HL-60 (cell line): Measurements from ENCODE around the gene HECW1.

ENCODE experiments used
- GABPA ChIP-seq: IDR thresholded peaks from 2 replicates; pipeline ENCODE4 v1.6.1; 2012; ENCODE audit warnings: low read depth
- POLR2AphosphoS5 ChIP-seq: IDR thresholded peaks from 2 replicates; pipeline ENCODE4 v1.6.1; 2012; ENCODE audit warnings: low read depth
- SPI1 ChIP-seq: IDR thresholded peaks from 2 replicates; pipeline ENCODE4 v1.6.1; 2012; ENCODE audit warnings: low read depth, mild to moderate bottlenecking, borderline replicate concordance
- TF ChIP-seq, protein P1 (sequence below): IDR thresholded peaks from 2 replicates; pipeline ENCODE4 v1.6.1; 2012; ENCODE audit warnings: low read depth; ENCODE audit not compliant: insufficient replicate concordance
- TF ChIP-seq, protein P2 (sequence below): IDR thresholded peaks from one replicate; pipeline ENCODE4 v1.5.1; 2011; ENCODE audit warnings: low read length, control low read depth, inconsistent platforms; ENCODE audit not compliant: insufficient read depth

DNA sequence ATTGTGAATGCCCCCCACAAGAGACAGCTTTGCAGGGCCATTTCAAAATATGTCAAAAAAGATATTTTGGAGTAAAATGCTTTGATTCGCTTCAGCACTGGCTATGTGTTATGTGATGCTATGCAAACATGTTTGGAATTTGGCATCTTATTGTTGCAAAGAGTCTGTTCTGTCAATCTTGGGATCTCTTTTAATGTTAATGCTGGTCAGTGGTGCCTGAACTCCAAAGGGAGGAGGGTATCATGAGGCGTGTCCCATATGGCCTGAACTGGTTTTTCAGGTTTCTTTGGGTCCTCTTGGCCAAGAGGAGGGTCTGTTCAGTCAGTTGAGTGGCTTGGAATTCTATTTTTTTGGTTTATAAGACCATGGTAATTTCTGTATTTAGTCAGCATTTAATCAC lies 81.4 kb downstream of the HECW1 start:
- TF ChIP-seq, protein P1, sequence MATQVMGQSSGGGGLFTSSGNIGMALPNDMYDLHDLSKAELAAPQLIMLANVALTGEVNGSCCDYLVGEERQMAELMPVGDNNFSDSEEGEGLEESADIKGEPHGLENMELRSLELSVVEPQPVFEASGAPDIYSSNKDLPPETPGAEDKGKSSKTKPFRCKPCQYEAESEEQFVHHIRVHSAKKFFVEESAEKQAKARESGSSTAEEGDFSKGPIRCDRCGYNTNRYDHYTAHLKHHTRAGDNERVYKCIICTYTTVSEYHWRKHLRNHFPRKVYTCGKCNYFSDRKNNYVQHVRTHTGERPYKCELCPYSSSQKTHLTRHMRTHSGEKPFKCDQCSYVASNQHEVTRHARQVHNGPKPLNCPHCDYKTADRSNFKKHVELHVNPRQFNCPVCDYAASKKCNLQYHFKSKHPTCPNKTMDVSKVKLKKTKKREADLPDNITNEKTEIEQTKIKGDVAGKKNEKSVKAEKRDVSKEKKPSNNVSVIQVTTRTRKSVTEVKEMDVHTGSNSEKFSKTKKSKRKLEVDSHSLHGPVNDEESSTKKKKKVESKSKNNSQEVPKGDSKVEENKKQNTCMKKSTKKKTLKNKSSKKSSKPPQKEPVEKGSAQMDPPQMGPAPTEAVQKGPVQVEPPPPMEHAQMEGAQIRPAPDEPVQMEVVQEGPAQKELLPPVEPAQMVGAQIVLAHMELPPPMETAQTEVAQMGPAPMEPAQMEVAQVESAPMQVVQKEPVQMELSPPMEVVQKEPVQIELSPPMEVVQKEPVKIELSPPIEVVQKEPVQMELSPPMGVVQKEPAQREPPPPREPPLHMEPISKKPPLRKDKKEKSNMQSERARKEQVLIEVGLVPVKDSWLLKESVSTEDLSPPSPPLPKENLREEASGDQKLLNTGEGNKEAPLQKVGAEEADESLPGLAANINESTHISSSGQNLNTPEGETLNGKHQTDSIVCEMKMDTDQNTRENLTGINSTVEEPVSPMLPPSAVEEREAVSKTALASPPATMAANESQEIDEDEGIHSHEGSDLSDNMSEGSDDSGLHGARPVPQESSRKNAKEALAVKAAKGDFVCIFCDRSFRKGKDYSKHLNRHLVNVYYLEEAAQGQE, result no peak
- TF ChIP-seq, protein P2, sequence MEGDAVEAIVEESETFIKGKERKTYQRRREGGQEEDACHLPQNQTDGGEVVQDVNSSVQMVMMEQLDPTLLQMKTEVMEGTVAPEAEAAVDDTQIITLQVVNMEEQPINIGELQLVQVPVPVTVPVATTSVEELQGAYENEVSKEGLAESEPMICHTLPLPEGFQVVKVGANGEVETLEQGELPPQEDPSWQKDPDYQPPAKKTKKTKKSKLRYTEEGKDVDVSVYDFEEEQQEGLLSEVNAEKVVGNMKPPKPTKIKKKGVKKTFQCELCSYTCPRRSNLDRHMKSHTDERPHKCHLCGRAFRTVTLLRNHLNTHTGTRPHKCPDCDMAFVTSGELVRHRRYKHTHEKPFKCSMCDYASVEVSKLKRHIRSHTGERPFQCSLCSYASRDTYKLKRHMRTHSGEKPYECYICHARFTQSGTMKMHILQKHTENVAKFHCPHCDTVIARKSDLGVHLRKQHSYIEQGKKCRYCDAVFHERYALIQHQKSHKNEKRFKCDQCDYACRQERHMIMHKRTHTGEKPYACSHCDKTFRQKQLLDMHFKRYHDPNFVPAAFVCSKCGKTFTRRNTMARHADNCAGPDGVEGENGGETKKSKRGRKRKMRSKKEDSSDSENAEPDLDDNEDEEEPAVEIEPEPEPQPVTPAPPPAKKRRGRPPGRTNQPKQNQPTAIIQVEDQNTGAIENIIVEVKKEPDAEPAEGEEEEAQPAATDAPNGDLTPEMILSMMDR, result no peak
- TF ChIP-seq POLR2AphosphoS5 (no peak), GABPA (no peak), SPI1 (no peak)
